HG03103 (cell line): ENCODE measurements around the gene SPRED2.

Experiments
- ATAC-seq: cut with Tn5 transposase; IDR thresholded peaks from one replicate; pipeline ENCODE4 v1.9.1; 2021; ENCODE audit warnings: low read depth; ENCODE audit not compliant: unreplicated experiment

SPRED2 gene, protein sequence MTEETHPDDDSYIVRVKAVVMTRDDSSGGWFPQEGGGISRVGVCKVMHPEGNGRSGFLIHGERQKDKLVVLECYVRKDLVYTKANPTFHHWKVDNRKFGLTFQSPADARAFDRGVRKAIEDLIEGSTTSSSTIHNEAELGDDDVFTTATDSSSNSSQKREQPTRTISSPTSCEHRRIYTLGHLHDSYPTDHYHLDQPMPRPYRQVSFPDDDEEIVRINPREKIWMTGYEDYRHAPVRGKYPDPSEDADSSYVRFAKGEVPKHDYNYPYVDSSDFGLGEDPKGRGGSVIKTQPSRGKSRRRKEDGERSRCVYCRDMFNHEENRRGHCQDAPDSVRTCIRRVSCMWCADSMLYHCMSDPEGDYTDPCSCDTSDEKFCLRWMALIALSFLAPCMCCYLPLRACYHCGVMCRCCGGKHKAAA

DNA sequence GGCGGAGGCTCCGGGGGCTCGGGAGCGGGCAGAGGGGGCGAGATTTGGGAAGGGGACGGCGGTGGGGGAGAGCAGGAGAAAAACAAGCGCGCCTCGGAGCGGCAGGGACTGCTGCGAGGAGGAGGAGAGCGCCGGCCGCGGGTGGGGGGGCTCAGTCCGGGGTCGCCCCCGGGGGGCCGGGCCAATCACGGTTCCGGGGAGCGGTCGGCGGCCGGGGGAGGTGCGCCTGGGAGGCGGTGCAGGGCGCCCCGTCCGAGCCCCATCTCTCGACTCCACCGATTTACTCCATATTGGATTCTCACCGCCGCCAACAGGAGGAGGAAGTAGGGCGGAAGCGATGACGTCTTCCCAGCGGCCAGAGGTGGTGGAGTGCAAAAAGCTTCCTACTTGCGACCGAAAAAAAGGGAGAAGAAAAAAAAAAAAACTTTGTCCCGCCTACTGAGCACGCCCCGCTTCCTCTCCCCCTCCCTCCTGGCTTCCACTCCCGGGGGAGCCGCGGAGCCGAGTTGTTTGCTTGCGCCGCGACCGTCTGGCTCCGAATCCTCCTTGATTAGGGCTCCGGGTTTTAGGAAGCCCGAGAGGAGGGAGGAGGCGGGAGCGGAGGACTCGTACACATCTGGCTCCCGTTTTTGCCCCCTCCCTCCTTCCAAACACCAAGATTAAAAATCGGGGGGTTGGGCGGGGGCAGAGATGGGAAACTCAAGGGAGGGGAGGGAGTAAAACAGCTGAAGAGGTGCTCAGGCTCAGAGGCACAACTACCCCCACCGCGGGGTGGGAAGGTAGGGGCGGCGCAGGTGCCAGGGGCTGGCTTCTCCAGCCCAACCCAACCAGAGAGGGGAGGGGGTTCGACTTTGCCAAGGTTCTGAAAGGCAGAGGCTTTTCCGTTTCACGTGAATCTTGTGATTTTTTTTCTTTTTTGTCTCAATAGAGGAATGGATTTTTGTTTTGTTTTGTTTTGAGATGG, at the start of gene SPRED2:
TSS of gene SPRED2 (minus strand) at position 373 of the 964 bp plus-strand sequence. CDS start 612 bp downstream, outside the sequence.
- ATAC-seq: peak; percentile 26

DNA sequence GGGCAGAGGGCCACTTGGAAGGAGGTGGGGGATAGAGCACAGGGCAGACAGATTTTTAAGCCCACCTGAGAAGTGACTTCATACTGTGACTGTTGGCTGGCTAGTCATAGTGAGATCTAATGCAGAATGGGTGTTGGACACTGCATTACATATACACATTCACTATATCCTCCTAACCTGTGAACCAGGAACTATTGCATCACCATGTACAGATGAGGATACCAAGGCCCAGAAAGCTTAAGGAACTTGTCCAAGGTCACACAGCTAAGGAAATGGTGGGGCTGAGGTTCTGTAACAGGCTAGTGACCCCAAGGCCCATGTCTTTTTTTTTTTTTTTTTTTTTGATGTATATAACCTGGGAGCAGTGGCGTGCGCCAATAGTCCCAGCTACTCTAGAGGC, 49.6 kb upstream of the SPRED2 start:
- no peak for ATAC-seq

DNA sequence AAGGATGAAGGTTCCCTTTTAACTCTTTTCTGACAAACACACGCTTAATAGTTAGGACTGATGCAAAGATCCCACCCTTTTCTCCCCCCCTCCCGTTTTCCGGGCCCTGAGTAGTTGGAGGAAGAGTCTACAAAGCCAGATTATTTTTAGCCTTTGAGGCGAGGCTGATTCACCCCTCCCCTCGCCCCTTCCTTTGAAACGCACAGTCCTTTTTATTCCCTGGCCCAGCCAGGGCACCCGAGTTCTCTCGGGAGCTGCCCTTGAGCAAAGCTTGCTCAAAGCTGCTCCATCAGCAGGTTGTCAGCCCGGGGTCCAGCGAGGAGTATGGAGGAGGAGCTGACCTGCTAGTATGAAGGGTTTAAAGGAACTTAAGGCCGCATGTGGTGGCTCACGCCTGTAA, 47.1 kb upstream of the SPRED2 start:
- ATAC-seq: no peak

DNA sequence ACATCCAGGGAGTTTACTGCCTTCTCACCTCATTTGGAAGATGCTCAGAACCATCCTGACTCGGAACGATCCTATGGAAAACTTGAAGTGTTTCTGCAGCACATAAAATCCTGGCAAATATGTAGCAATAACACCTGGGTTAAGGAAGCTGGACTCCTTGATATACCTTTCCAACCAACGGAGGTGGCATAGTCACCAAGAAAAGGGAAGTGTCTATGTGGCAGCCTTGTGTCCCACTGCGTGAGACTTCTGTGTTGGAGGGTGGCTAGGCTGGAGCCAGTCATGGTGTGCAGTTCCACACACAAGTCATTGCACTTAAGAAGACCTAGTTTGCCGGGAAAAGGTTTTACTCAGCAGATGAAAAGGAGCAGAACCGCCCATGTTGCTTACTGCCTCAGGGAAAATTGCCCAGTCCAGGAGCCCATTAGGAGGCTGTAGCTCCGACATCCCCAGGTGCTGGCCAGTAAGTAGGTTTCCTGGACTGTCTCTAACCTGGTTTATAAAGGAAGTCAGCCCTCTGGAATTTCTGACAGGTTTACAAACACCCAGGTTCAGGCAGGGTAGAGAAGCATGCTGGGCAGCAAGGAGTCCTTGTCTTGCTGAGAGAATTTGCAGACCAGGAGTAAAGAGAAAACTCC, 46.2 kb upstream of the SPRED2 start:
- no peak for ATAC-seq

DNA sequence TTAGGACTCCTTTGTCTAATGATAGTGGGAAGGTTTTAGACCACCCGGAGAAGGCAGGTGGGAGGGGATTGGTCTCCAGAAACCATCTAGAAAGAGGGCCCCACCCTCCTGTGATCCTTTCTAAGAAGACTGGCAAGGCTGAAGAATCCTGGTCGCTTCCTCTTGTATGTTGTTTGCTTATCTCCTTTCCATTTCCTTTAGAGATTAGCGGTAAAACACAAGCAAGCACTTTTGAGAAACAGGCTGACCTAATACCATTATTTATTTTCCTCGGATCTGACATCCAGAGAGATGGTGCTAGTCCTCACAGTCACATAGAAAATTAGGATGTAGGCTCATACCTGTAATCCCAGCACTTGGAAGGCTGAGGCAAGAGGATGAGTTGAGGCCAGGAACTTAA, 45.2 kb upstream of the SPRED2 start:
- ATAC-seq: no peak

DNA sequence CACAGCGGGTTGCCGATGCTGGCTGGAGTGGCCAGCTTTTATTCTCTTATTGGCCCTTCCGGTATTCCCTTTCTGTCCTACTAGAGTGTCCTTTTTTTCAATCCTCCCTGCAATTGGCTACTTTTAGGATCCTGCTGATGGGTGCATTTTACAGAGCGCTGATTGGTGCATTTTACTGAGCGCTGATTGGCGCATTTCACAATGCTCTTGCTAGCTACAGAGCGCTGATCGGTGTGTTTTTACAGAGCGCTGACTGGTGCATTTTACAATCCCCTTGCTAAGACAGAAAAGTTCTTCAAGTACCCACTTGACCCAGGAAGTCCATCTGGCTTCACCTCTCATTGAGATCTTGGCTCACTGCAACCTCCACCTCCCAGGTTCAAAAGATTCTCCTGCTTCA, 44.4 kb upstream of the SPRED2 start:
- ATAC-seq: no peak

DNA sequence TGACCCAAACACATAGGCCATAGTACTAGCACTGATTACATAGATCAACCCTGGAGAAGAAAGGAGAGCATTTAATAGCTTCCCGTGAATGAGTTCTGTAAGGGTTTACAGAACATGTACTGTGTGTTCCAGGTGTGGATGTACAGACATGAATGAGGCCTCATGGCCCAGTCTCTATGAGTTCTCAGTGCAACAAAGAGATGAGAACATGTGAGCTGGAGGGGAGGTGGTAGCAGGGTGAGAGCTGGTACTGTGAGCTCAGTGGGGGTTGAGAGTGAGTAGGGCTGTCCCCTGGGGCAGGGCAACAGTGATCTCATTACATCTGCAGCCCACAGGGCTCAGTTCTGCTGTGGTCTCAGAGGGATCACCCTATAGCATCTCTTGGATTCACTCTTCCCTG, 42.6 kb upstream of the SPRED2 start:
- ATAC-seq: no peak

DNA sequence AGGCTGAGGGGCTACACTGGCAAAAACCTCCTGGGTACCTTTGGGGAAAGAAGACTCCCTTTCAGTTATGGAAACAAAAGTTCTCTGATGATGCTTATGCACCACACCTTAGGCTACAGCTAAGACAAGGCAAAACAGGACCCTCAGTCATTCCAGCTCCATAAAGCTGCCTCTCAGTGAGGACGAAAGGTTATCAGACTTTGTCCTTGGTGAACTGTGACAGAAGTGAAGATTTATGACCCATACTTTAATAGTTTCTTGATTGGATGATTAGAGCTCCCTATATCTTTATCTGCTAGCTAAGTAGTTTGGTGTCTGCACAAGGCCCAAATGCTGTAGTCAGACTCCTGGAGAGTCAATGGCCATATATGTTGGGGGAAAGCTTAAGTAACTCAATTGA, 40.6 kb upstream of the SPRED2 start:
- no peak for ATAC-seq

DNA sequence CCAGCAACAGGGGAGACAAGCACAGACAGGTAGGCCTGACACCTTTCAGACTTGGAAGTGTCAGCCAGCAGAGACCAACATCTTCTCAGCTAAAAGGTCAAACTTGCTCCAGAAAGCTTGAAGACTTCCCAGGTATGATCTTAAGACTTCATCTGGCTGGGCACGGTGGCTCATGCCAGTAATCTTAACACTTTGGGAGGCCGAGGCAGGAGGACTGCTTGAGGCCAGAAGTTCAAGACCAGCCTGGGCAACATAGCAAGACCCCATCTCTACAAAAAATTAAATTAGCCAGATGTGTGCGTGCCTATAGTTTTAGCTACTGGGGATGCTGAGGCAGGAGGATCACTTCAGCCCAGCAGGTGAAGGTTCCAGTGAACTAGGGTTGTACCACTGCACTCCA, 39.0 kb upstream of the SPRED2 start:
- no peak for ATAC-seq

DNA sequence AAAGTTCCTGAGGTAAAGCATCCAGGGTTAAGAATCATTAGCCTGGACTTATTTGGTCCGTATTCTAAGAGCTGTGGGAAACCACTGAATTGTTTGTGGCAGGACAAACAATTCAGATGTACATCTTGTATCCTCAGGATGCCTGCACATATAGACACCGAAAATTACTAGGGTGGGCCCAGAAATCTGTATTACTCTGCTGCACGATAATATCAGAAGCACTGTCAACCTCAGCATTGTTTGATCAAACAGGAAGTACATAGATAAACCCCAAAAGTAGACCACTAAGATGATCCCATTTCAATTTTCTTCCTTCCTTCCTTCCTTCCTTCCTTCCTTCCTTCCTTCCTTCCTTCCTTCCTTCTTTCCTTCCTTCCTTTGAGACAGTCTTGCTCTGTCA, 34.2 kb upstream of the SPRED2 start:
- no peak for ATAC-seq

DNA sequence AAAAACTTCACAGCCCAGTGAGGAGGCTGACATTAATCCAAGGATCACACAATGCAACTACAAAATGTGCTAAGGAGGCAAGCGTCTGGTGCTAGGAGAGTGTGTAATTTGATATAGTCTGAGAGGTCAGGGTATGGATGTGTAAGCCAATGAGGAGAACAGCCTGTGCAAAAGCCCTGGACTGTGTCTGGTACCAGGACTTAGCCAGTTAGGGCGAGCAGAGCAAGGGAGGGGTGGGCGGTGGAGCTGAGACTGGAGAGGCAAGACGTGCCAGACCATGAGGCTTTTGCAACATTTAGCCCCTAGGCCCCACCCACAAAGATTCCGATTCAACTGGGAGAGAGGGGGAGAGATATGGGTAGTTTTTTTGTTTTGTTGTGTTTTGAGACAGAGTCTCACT, 33.5 kb upstream of the SPRED2 start:
- no peak for ATAC-seq

DNA sequence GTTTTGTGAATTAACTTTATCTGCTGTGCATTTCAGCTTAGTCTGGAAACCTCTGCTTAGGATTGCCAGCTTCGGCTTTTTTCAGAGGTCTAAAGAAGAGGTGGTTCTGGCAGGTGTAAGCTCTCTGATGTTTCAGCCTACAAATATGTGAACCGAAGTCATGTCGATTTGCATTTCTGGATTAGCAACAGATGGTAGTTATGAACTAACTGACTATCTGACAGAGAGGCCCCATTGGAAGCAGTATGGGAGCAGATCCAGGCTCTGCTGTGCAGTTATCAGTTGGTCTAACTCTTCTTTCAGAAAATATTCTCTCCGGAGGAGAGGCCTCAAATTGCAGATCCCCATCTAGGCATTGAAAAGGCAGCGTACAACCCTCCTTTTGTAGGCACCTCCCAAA, 32.7 kb upstream of the SPRED2 start:
- no peak for ATAC-seq

DNA sequence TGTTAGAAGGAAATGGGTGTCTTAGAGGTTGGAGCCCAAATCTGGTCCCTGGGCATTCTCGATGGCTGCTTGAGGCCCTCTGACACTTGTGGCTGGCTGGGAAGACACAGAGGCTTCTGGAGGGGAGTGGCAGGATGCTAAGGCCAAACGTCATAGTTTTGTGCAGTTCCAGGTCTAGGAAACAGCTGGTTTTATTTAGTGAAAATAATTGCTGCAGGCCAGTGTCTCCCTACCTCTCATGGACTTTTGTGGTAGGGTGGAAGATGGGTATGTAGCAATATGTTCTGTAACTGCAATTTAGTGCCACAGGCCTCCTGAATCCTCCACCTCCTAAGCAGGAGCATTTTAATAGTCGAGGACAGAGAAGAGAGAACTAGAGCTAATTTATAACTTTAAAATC, 32.2 kb upstream of the SPRED2 start:
- ATAC-seq: no peak

DNA sequence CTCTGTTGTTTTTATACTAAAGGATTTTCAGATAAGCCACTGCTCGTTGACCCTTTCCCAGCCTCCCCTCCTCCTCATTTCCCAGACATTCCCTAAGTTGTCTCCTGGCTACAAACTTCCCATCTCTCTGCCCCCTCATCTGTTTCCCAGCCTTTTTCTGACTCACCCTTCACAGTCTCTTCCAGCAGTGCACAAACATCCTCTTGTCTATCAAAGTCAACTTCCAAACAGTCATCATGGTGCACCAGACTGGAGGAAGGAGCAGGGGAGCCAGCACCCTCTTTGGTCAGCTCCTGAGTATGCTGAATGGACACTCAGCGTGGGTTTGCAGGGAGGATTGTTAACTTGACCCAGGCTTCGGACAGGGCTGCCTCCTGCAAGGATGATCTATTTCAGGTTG, 26.6 kb upstream of the SPRED2 start:
- no peak for ATAC-seq

DNA sequence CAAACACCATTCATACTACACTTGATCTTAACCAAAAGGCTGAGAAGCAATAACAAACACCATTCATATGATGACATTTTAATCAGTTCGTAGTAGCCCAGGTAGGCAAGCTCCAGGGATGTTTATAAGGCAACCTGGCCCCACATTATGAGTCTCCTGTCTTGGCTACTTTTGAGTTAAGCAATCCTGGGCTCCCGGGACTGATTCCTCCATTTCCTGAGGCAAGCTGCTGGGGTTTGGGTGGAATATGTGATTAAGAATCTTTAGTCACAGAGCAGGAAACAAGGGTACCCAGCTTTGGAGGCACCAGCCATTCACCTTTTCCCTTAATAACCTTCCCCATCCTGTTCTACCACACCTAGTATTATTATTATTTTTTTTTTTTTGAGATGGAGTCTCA, 24.5 kb upstream of the SPRED2 start:
- ATAC-seq: no peak

DNA sequence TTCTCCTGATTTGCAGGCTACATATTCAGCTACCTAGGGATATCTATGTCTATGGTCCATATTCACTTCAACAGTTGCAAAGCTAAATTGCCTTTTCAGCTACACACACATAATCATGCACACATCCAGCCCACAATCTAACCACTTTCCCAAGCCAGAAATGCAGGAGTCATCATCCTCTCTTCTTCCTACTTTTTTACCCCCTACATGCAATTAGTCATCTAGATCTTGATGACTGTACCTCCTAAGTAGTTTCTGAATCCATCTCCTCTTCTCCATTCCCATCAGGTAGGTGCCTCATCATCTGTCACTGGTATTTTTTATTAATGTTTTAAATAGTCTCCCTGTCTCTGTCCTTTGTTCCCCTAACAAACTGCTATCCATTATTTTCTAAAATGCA, 23.7 kb upstream of the SPRED2 start:
- no peak for ATAC-seq

DNA sequence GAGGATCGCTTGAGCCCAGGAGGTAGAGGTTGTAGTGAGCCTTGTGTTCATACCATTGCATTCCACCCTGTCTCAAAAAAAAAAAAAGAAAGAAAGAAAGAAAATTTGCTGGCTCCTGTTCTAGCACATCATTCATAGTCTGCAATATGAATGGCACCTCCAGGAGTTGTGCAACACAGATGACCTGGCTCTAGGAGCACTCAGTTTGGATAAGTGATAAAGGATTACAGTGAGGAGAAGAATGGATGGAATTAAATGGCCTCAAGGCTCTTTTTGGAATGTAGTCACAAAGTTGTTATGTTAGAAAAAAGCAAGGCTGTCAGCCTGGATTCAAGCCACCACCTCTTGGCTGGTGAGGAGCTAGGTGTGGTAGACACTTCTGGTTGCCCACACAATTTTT, 21.5 kb upstream of the SPRED2 start:
- ATAC-seq: no peak

DNA sequence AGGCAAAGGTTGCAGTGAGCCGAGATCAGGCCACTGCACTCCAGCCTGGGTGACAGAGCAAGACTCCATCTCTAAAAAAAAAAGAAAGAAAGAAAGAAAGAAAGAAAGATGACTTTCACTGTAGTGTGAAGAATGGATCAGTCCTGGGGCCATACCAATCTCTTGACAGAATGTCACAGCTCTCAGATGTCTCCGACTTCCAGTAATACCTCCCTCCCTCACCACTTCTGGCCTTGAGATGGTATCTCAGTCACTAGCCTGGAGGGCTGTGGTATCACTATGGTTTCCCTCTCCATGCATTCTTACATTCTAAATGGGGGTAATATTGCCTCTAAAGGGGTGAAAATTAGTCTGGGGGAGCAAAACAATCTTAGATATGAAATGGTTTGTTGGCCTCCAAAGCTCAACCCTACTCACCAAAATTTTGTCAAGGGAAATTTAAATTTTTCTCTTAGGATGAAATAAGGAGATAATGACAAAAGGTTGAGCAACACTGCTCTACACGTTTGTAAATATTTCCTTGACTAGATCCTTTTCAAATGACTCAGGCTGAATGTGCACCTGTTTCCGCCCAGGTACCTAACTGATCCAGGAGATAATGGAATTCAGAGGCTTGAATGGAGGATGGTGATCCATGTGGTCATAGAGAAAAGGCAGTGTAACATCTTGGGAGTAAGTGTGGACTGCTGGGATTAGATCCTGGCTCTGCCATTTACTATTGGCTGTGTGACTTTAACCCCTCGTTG, 19.9 kb upstream of the SPRED2 start:
- ATAC-seq: no peak

DNA sequence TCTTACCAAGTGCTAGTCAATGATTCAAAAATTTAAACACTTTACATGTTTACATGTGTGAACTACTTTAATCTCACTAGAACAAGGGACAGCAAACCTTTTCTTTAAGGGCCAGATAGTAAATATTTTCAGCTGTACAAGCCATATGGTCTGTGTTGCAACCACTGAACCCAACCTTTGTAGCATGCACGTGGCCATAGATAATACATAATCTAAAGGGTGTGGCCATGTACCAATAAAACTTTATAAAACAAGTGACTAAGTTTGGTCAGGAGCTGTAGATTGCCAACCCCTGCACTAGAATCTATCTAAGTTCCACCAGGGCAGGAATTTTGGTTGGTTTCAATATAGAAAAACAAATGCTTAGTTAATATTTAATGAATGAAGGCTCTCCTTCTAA, 18.4 kb upstream of the SPRED2 start:
- ATAC-seq: no peak

DNA sequence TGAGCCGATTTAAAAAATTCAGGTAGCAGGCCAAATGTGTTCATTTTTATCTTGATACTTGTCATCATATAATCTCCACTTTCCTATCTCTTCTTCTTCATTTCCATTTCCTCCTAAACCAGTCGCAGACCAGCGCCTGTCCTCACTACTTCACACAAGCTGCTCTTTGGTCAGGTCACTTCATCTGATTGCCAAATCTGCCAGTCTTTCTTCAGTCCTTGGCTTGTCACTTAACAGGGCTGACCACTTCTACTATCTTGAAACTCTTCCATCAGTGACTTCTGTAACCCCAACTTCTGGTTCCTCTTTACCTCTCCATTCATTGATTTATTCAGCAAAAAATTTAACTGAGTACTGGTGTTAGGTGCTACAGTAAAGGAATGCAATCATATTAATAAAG, 18.0 kb upstream of the SPRED2 start:
- no peak for ATAC-seq
